SU-DHL-6 (cell line): ENCODE results near the gene PGRMC2.

Source experiments
- H2AFZ ChIP-seq: fragments of 200-600 bp; sonication (generic); 2 replicates; pipeline ENCODE4 v1.6.1; 2014; ENCODE audit warnings: low read depth, mild to moderate bottlenecking, moderate library complexity, mixed read lengths, antibody characterized with exemption, low read length; ENCODE audit not compliant: severe bottlenecking
- H3F3A ChIP-seq: fragments of 200-600 bp; shearing (Covaris generic); 2 replicates; pipeline ENCODE4 v1.6.0; 2016; ENCODE audit warnings: antibody characterized with exemption, mild to moderate bottlenecking; ENCODE audit not compliant: insufficient read depth
- H3K27ac ChIP-seq: fragments of 200-600 bp; sonication (generic); 2 replicates; pipeline ENCODE4 v1.5.1; 2016; ENCODE audit warnings: low read depth, mild to moderate bottlenecking, low read length, moderate library complexity, mixed read lengths
- H3K27me3 ChIP-seq: fragments of 200-600 bp; sonication (generic), shearing (Covaris generic); 2 replicates; pipeline ENCODE4 v1.6.0; 2014; ENCODE audit warnings: mild to moderate bottlenecking, low read length
- H3K36me3 ChIP-seq: fragments of 200-600 bp; sonication (generic); 2 replicates; pipeline ENCODE4 v1.6.1; 2014; ENCODE audit warnings: mild to moderate bottlenecking, low read length, mixed read lengths
- H3K4me2 ChIP-seq: fragments of 300-600, 200-600 bp; shearing (Covaris generic), sonication (generic); 2 replicates; pipeline ENCODE4 v1.6.0; 2014; ENCODE audit warnings: low read length, low read depth, mild to moderate bottlenecking; ENCODE audit not compliant: poor library complexity, severe bottlenecking
- H3K4me3 ChIP-seq: fragments of 200-600 bp; sonication (generic); 2 replicates; pipeline ENCODE4 v1.5.1; 2014; ENCODE audit warnings: antibody characterized with exemption, low read length, mild to moderate bottlenecking, mixed read lengths; ENCODE audit not compliant: insufficient read depth, poor library complexity, severe bottlenecking
- H3K79me2 ChIP-seq: fragments of 200-600 bp; sonication (generic); 2 replicates; pipeline ENCODE4 v1.6.1; 2014; ENCODE audit warnings: mild to moderate bottlenecking, low read length, moderate library complexity; ENCODE audit not compliant: insufficient read depth
- H3K9ac ChIP-seq: fragments of 200-600 bp; sonication (generic); 2 replicates; pipeline ENCODE4 v1.7.0; 2014; ENCODE audit warnings: mild to moderate bottlenecking, low read length
- H3K9me2 ChIP-seq: fragments of 200-600 bp; sonication (generic); replicated peaks from 2 replicates; pipeline ENCODE4 v1.6.1; 2014; ENCODE audit warnings: low read length; ENCODE audit not compliant: insufficient read depth
- H3K9me3 ChIP-seq: fragments of 200-600 bp; sonication (generic); 2 replicates; pipeline ENCODE4 v1.6.1; 2014; ENCODE audit warnings: low read length, mixed read lengths; ENCODE audit not compliant: insufficient read depth
- H4K20me1 ChIP-seq: fragments of 200-600 bp; sonication (generic); 2 replicates; pipeline ENCODE4 v1.6.1; 2014; ENCODE audit warnings: low read depth, mild to moderate bottlenecking, antibody characterized with exemption, low read length, moderate library complexity, mixed read lengths
- EZH2phosphoT487 ChIP-seq: fragments of 200-600 bp; sonication (generic), shearing (Covaris generic); conservative IDR thresholded peaks from 2 replicates; pipeline ENCODE4 v1.6.1; 2018; ENCODE audit warnings: mild to moderate bottlenecking, antibody characterized with exemption, low read length, moderate library complexity, mixed read lengths
- TF ChIP-seq, protein P1 (sequence below): fragments of 200-600 bp; sonication (generic); IDR thresholded peaks from one replicate; pipeline ENCODE4 v1.5.1; 2017; ENCODE audit warnings: antibody characterized with exemption, mild to moderate bottlenecking, low read length, moderate library complexity; ENCODE audit not compliant: insufficient read depth, poor library complexity, severe bottlenecking

Gene PGRMC2

DNA sequence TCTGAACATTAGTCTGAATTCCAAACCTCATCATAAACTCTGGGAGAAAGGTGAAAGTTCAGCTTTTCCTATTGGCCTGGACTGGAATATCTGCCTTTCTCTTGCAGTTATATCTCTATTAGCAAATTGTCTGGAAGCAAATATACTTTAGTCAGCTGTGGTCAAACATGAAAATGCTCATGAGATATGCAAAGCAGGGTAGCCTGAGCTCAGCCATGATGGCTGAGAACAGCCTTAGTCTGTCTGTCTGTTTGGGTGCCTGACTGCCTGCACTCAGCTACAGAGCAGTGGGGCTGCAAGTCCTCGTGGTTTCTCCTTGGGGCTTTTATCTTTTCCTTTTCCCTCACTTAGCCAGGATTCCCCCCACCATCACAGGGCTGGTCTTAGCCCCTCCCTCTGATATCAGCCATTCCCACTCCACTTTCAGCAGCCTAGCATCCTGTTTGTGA, 19.5 kb upstream of the PGRMC2 start:
- Histone ChIP-seq H3K9me3 (no peaks in the 10 kb centered on the region), H3K36me3 (no peaks in the 10 kb centered on the region), H3K27ac (no peak overlapping the region), H3K79me2 (no peaks in the 10 kb centered on the region), H3F3A (no peaks in the 10 kb centered on the region), H3K9me2 (no peaks in the 10 kb centered on the region), H3K9ac (no peak overlapping the region), H3K27me3 (no peaks in the 10 kb centered on the region), H4K20me1 (no peaks in the 10 kb centered on the region), H3K4me3 (no peak overlapping the region), H3K4me2 (no peak overlapping the region), H2AFZ (no peak overlapping the region)
- TF ChIP-seq, protein P1, sequence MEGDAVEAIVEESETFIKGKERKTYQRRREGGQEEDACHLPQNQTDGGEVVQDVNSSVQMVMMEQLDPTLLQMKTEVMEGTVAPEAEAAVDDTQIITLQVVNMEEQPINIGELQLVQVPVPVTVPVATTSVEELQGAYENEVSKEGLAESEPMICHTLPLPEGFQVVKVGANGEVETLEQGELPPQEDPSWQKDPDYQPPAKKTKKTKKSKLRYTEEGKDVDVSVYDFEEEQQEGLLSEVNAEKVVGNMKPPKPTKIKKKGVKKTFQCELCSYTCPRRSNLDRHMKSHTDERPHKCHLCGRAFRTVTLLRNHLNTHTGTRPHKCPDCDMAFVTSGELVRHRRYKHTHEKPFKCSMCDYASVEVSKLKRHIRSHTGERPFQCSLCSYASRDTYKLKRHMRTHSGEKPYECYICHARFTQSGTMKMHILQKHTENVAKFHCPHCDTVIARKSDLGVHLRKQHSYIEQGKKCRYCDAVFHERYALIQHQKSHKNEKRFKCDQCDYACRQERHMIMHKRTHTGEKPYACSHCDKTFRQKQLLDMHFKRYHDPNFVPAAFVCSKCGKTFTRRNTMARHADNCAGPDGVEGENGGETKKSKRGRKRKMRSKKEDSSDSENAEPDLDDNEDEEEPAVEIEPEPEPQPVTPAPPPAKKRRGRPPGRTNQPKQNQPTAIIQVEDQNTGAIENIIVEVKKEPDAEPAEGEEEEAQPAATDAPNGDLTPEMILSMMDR, result no peak
- TF ChIP-seq EZH2phosphoT487, result no peak

DNA sequence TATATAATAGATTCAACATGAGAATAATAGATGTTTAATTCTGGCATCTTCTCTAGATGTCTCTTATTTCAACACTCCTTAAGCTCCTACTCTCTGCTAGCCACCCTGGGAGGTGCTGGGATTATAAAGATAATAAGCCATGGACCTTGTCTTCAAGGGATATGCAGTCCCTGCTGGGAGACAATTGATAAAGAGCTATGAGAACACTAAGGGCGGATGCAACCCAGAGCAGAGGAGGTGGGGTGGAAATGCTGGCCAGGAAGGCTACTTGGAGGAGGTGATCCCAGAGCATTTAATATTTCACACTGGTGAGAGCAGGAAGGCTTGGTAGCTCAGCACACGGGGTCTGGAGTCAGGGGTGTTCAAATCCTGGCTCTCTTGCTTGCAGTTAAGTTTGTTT, 18.3 kb upstream of the PGRMC2 start:
- TF ChIP-seq, protein P1, result no peak
- TF ChIP-seq EZH2phosphoT487, result no peak
- H3F3A ChIP-seq, result no peaks in the 10 kb centered on the region
- H4K20me1 ChIP-seq, result no peaks in the 10 kb centered on the region
- H3K36me3 ChIP-seq, result no peaks in the 10 kb centered on the region
- H3K9me2 ChIP-seq, result no peaks in the 10 kb centered on the region
- no peak overlapping the region for H3K4me3 ChIP-seq
- no peak overlapping the region for H2AFZ ChIP-seq
- H3K9ac ChIP-seq, result no peak overlapping the region
- H3K27me3 ChIP-seq, result no peaks in the 10 kb centered on the region
- H3K9me3 ChIP-seq, result no peaks in the 10 kb centered on the region
- H3K27ac ChIP-seq, result no peak overlapping the region
- H3K79me2 ChIP-seq, result no peaks in the 10 kb centered on the region
- H3K4me2 ChIP-seq, result no peak overlapping the region

DNA sequence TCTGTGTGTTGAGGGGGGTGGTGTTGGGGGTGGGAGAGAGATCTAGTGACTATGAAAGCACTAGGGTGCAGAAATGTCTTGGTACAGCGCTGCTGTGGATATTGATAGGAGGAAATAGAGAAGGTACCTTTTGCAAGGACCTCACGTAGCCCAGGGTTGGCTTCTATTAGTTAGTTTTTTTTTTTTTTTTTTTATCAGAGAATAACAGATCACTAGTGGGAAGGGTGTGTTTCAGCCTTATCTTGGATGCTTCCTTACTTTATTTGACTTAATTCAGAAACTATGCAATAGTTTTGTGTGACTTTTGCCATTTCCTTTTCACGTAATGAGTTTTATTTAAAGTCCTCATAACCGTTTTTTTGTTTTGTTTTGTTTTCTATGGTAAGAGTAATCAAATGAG, 16.4 kb upstream of the PGRMC2 start:
- no peaks in the 10 kb centered on the region for H3K79me2 ChIP-seq
- no peak overlapping the region for H2AFZ ChIP-seq
- H3F3A ChIP-seq, result no peaks in the 10 kb centered on the region
- H3K9ac ChIP-seq, result no peak overlapping the region
- no peaks in the 10 kb centered on the region for H3K27me3 ChIP-seq
- H3K9me2 ChIP-seq, result no peaks in the 10 kb centered on the region
- no peak overlapping the region for H3K4me2 ChIP-seq
- no peak for TF ChIP-seq EZH2phosphoT487
- TF ChIP-seq, protein P1, result no peak
- no peak overlapping the region for H3K27ac ChIP-seq
- H3K9me3 ChIP-seq, result no peaks in the 10 kb centered on the region
- no peaks in the 10 kb centered on the region for H3K36me3 ChIP-seq
- H4K20me1 ChIP-seq, result no peaks in the 10 kb centered on the region
- H3K4me3 ChIP-seq, result no peak overlapping the region
